SK-N-MC (cell line): ENCODE results near the gene SHC4.

Source experiments
- EZH2 ChIP-seq: fragments of 200-600 bp; sonication (generic); IDR thresholded peaks from one replicate; pipeline ENCODE4 v1.6.1; 2017; ENCODE audit warnings: antibody characterized with exemption
- POLR2AphosphoS5 ChIP-seq: IDR thresholded peaks from 2 replicates; pipeline ENCODE4 v1.6.1; 2012; ENCODE audit warnings: mild to moderate bottlenecking, low read depth, low read length, borderline replicate concordance

DNA sequence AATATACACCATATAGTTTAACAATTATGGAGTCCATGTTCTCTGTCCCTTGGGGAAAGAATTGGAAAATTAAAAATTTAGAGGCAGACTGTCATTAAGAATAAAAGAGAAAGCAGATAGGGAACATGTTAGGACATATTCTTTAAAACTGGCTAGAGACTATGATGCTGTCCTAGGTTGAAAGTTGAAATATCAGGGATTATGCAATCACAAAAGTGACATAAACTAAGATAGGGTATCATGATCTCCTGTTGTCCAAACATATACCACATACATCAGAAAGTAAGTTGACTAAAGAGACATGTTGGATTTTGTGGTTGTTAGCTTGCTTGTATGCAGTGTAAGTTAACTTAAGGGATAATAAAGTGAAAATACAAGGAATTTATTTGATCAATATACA is 95.7 kb downstream of the SHC4 start:
- no peak for TF ChIP-seq EZH2
- TF ChIP-seq POLR2AphosphoS5 = no peak
